ENCODE data around the gene ARF1.

DNA sequence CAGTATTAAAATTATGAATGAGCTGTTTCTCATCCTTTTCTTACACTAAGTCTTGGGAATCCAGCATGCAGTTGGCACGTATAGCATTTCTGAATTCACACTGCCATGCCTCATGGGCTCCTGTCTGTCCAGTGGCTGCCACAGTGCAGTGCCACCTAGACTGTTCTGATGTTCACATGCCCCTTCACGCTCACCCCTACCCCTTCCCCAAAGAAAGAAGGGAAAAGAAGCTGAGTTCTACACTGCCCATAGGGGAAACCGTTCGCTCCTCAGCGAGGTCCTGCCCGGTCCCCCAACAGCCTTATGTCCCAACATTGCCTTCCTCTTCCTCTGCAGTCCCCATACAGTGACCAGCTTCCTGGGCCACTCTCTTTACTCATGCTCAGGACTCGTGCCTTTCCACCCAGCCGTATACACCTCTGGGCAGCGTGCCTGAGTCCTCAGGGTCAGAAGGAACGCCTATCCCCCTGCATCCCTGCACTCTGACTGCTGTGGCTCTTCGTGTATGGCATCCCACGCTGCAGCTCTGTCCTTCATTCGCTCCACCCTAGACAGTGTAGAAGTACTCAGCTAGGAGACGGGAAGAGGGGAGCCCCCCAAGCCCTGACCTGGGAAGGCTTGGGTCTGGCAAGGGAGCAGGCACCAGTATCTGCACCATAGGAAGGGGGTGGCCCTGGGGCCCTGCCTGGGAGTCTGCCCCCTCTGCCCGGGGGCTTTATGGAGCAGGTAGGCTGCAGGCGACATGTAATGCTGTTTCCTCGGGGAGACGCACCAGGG, 24.1 kb upstream of the ARF1 start:
- TF ChIP-seq, protein P1, sequence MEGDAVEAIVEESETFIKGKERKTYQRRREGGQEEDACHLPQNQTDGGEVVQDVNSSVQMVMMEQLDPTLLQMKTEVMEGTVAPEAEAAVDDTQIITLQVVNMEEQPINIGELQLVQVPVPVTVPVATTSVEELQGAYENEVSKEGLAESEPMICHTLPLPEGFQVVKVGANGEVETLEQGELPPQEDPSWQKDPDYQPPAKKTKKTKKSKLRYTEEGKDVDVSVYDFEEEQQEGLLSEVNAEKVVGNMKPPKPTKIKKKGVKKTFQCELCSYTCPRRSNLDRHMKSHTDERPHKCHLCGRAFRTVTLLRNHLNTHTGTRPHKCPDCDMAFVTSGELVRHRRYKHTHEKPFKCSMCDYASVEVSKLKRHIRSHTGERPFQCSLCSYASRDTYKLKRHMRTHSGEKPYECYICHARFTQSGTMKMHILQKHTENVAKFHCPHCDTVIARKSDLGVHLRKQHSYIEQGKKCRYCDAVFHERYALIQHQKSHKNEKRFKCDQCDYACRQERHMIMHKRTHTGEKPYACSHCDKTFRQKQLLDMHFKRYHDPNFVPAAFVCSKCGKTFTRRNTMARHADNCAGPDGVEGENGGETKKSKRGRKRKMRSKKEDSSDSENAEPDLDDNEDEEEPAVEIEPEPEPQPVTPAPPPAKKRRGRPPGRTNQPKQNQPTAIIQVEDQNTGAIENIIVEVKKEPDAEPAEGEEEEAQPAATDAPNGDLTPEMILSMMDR (IDR thresholded peaks at IDR 0.05; ENCODE audit: insufficient read depth, low read length, poor library complexity, severe bottlenecking) = no peak
- TF ChIP-seq EZH2phosphoT487 (conservative IDR thresholded peaks at IDR 0.05; ENCODE audit: low read length) = no peak

Data from SU-DHL-6 (cell line).